HG03342 (cell line): ENCODE measurements around the gene CTXN1.
"Not testable (repeated sequence)": the region's sequence is repeated elsewhere in the genome, so short reads cannot be mapped to it uniquely, and the experiment has no call there.

Experiments used
- ATAC-seq: cut with Tn5 transposase; IDR thresholded peaks from one replicate; pipeline ENCODE4 v1.9.1; 2021; ENCODE audit warnings: mild to moderate bottlenecking, moderate library complexity; ENCODE audit not compliant: unreplicated experiment

Gene CTXN1

GRCh38 chr19:7947939-7948338 lies 22.0 kb upstream of the CTXN1 start:
- ATAC-seq: no peak

GRCh38 chr19:7944177-7944761 lies 18.3 kb upstream of the CTXN1 start:
- ATAC-seq: peak; percentile 22

- ATAC-seq: peak; percentile 94
Observed at GRCh38 chr19:7943444-7944176, 17.7 kb upstream of the CTXN1 start, which contains the start of gene TIMM44. TSS of gene TIMM44 (minus strand) at chr19:7943666. CDS start at chr19:7943651, 15 bp downstream.

- ATAC-seq: no peak
Observed at GRCh38 chr19:7942981-7943443, 17.1 kb upstream of the CTXN1 start.

GRCh38 chr19:7941895-7942596 lies 16.1 kb upstream of the CTXN1 start:
- no peak for ATAC-seq

GRCh38 chr19:7940841-7941240 lies 14.9 kb upstream of the CTXN1 start:
- no peak for ATAC-seq

GRCh38 chr19:7934766-7935165 lies 8.8 kb upstream of the CTXN1 start:
- no peak for ATAC-seq

- no peak for ATAC-seq
Observed at GRCh38 chr19:7933828-7934725, 8.1 kb upstream of the CTXN1 start.

GRCh38 chr19:7933411-7933810 lies 7.5 kb upstream of the CTXN1 start:
- no peak for ATAC-seq

GRCh38 chr19:7932930-7933300 lies 7.0 kb upstream of the CTXN1 start:
- no peak for ATAC-seq

GRCh38 chr19:7932276-7932929 lies 6.5 kb upstream of the CTXN1 start:
- no peak for ATAC-seq

GRCh38 chr19:7931221-7932061 lies 5.5 kb upstream of the CTXN1 start:
- no peak for ATAC-seq

GRCh38 chr19:7930765-7931164 lies 4.8 kb upstream of the CTXN1 start:
- no peak for ATAC-seq

- not testable (repeated sequence) for ATAC-seq
Observed at GRCh38 chr19:7930030-7930429, 4.1 kb upstream of the CTXN1 start.

GRCh38 chr19:7928741-7929701 lies 3.1 kb upstream of the CTXN1 start:
- no peak for ATAC-seq

- ATAC-seq: no peak
Observed at GRCh38 chr19:7928334-7928706, 2.4 kb upstream of the CTXN1 start.

GRCh38 chr19:7927605-7928333 lies 1.8 kb upstream of the CTXN1 start:
- ATAC-seq: no peak
